HG03039 (cell line): ENCODE data around the gene REPS1.

ENCODE experiments used
- ATAC-seq: cut with Tn5 transposase; IDR thresholded peaks from one replicate; pipeline ENCODE4 v1.9.1; 2021; ENCODE audit warnings: mild to moderate bottlenecking, moderate library complexity; ENCODE audit not compliant: unreplicated experiment

REPS1 gene

DNA sequence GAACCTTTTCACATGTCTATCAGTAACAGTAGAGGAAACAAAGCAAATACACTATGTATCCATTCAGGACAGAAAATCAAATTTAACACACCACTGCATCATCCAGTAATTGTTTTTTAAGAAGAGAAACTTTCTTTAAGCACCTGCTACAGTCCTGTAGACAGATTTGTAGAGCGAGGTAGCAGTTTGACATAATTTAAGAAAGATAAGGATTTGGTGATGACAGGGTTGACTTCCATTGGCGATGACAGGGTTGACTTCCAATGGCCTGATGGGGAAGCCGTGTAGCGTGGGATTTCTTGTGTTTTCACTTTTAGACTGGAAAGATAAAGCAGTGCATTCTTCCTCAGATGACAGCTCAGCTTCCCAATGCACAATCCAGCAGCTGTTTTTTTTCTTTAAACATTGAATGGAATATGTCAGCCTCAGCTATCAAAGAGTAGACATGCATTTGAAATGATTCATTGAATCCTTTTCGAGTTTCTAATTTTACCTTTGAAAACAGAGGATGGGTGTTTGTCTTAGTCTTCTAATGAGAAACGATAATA is 123.6 kb downstream of the REPS1 start:
- ATAC-seq = no peak

DNA sequence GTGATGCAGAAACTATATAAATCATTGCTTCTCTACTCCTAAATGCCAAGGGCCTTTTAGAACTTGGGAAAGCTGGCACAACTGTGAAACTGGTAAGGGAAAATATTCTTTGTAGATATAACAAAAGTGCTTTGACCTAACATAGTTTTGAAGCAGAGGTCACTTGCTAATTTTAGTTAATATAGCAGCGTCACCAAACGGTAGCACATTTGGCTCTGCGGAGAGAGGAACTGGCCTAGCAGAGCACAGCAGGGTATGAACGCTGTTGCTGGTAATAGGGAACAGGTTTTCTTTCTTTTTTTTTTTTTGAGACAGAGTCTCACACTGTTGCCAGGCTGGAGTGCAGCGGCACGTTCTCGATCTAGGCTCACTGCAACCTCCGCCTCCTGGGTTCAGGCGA is 124.7 kb downstream of the REPS1 start:
- ATAC-seq = no peak

DNA sequence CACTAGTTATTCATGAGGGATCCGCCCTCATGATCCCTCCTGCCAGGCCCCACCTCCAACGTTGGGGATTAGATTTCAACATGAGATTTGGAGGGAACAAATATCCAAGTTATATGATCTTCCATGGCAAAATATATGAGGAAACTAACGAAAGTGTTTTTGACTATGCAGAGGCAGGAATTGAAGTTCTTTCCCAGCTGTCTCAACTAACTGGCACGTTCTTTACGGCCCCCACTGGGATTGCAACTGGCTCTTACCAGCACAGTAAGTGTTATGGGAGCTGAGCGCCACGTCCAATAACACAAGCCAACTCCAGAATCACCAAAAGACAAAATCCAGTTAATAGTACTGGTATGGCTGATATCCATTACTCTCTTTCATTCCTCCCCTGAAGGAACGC is 125.6 kb downstream of the REPS1 start:
- no peak for ATAC-seq

DNA sequence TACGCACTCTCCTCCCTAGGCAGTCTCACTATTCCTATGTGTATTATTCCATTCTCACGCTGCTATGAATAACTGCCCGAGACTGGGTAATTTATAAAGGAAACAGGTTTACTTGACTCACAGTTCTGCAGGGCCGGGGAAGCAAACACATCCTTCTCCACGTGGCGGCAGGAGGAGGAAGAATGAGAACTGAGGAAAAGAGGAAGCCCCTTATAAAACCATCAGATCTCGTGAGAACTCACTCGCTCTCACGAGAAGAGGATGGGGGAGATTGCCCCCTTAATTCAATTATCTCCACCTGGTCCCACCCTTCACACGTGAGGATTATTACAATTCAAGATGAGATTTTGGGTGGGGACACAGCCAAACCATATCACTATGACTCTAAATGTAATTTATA is 130.3 kb downstream of the REPS1 start:
- ATAC-seq = no peak

DNA sequence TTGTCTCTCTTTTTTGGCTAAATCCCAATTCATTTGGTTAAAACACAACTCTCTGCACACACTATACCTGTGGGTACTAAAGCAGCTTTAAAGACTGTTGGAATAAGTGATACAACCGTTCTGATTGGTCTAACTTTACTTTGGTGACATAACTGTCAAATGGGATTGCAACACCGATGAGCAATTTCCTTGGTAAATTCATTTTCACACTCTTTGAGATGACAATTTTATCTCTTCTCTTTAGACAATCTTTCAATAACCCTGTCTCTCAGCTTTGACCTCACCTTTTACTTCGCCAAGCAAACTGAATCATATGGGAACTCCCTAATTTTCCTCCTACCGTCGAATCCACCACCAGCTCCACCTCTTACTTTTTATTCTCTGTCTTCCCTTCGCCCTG is 131.4 kb downstream of the REPS1 start:
- ATAC-seq = no peak
